Measurements from ENCODE around the gene USP1.

The USP1 gene

DNA sequence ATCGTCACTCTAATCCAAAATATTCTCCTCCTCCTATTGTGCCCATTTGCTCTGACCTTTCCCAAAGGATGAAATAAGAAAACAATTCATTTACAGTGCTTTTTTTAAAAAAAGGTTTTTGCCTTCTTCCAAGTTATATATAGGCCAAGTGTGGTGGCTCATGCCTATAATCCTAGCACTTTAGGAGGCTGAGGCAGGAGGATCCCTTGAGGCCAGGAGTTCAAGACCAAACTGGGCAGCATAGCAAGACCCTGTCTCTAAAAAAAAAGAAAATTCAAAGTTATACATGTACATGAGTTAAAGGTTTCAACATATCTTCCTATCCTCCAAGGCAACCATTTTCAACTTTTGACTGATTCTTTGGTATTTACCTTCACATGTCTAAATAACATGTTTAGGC, 10.1 kb upstream of the USP1 start:
- DNase-seq (ENCODE audit: low read depth in 3 of 3) = no peak

DNA sequence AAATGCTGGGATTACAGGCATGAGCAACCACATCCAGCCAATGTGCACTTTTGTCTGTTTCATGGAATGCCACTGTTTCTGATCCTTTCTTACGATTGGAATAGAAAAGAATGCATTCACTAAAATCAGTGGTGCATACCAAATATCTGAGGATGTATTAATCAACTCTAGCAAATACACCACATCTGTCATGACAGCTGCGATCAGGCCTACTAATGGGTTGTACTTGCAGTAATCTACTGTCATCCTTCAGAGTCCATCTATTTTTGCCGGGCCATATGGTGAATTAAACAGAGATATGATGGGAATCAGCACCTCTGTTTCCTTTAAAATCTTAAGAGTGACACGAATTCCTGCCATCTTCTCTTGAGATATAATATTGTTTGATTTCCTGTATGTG, 8.5 kb upstream of the USP1 start:
- DNase-seq (ENCODE audit: low read depth in 3 of 3) = no peak

- DNase-seq (ENCODE audit: low read depth in 3 of 3) = no peak
These were observed 7.3 kb upstream of the USP1 start for GRCh38 chr1:62429581-62429980.

DNA sequence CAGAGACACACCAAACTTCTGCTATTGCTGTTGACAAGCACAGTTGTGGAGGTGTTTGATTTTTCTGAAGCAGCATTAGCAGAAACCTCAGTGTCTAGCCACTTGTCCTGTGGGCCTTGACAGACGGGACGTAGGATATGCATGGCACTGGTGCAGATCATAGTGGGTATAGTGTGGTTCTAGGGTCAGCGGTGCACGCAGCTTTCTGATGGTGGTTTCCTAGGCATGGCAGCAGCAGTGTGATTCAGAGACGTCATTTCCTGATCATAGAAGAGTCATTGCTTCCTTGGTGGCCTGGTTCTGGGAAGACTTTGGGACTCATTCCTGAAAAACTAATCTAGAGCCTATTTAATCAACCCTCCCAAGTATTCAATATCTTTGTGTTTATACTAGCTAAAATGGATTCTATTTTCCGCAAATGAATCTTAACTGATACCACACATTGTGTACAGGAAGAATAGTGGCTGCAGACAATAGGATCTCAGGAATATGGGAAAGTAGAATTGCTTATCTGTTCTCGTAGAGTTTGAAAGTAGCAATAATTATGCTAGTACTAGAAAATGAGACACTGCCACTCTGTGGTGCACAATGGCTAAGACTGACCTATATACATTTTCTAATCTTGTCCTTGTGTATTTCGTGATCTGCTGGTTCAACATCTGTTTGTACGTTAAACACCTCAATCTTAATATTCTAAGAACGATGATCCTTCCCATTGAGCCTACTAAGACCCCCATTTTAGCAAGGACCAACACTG, 2.8 kb upstream of the USP1 start:
- no peak for DNase-seq (ENCODE audit: low read depth in 3 of 3)

GRCh38 chr1:62434618-62435001, 2.2 kb upstream of the USP1 start:
- no peak for DNase-seq (ENCODE audit: low read depth in 3 of 3)

DNA sequence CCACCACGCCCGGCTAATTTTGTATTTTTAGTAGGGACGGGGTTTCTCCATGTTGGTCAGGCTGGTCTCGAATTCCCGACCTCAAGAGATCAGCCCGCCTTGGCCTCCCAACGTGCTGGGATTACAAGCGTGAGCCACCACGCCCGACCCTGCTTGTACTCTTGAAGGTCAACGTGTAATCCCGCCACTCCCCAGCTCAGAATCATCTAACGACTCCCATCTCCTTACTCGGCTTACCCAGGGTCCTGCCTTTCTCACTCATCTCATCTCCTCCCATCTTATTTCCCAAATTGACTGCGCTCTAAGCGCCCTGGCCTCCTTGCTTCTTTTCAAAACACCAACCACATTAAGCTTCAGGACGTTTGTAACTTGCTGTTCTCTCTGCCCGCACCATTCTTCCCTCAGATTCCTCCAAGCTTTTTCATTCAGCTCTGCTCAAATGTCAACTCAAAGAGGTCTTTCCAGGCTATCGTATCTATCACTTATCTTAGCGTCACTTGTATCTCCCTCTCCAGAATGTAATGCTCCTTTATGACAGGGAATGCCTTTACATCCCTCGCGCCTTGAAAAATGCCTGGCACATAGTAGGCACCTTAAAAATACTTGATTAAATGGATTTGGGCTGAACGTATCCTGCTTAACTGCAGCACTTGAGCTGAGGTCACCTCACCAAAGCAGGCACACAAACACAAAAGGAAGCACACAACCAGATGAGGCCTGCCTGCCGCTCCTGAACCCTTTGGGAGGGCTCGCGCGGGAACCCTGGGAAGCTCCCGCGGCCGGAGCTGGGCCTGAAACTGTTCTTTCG, 1.4 kb upstream of the USP1 start:
- DNase-seq (ENCODE audit: low read depth in 3 of 3) = peak in 1 of 3 experiments; percentile 3

GRCh38 chr1:62436039-62436465, 797 bp upstream of the USP1 start:
- peak in 2 of 3 experiments; percentile 92 to 94 for DNase-seq (ENCODE audit: low read depth in 3 of 3)

DNA sequence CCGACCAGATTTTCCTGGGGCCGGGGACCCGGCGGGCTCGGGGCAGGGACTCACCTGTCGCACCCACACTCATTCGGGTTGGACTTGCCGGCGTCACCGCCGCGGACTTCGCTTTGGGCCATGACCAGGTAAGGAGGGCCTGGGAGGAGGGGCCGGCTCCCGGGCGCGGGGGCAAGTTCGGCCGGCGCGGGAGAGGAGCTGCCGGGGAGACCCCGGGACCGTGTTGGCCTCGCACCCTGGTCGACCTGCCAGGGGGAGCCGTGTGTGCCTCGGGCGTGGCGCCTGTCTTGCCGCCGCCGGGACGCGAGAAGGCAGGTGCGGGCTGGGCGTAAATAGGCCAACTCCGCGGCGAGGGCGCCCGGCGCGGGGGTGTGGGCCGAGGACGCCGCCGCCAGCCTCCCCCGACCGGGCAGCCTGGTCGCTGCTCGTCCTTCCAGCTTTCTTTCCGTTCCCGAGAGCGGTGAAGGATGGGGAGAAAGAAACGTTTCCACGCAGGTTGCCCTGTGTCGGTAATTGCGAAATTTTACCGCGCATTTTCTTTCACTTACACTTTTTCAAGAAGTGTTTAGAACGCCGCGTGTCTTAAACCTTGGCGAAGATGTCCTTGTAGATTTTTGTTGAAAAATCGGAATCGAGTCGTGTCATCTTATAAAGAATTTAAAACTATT, 558 bp downstream of the USP1 start:
- DNase-seq (ENCODE audit: low read depth in 3 of 3) = peak in 1 of 3 experiments; percentile 3

DNA sequence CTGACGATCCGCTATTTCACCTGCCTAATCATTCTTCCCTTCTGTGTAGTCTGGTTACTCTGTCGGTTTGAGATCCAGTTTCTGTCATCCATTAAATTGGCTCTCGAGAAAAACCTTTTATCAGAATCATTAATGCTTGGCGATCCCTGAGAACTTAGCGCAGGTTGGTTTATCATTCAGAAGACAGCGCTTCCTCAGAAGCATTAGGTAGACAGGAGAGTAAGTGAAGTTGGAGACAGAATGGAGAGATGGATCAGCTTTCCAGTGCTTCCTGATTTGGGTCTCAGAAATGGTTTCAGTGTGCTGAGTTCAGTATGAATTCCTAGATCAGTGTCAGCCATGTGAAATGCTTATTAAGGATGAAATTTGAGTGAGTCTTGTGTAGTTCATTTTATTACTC, 1.3 kb downstream of the USP1 start:
- no peak for DNase-seq (ENCODE audit: low read depth in 3 of 3)

- no peak for DNase-seq (ENCODE audit: low read depth in 3 of 3)
These were observed 3.0 kb downstream of the USP1 start for GRCh38 chr1:62439652-62440371.

DNA sequence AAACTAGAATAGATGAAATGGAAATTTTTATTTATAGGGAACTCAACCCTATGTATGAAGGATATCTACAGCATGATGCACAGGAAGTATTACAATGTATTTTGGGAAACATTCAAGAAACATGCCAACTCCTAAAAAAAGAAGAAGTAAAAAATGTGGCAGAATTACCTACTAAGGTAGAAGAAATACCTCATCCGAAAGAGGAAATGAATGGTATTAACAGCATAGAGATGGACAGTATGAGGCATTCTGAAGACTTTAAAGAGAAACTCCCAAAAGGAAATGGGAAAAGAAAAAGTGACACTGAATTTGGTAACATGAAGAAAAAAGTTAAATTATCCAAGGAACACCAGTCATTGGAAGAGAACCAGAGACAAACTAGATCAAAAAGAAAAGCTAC, 7.9 kb downstream of the USP1 start:
- no peak for DNase-seq (ENCODE audit: low read depth in 3 of 3)

GRCh38 chr1:62448221-62448933, 11.5 kb downstream of the USP1 start:
- DNase-seq (ENCODE audit: low read depth in 3 of 3) = no peak

DNA sequence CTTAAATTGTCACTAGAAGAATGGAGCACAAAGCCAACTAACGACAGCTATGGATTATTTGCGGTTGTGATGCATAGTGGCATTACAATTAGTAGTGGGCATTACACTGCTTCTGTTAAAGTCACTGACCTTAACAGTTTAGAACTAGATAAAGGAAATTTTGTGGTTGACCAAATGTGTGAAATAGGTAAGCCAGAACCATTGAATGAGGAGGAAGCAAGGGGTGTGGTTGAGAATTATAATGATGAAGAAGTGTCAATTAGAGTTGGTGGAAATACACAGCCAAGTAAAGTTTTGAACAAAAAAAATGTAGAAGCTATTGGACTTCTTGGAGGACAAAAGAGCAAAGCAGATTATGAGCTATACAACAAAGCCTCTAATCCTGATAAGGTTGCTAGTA, 13.5 kb downstream of the USP1 start:
- DNase-seq (ENCODE audit: low read depth in 3 of 3) = no peak

DNA sequence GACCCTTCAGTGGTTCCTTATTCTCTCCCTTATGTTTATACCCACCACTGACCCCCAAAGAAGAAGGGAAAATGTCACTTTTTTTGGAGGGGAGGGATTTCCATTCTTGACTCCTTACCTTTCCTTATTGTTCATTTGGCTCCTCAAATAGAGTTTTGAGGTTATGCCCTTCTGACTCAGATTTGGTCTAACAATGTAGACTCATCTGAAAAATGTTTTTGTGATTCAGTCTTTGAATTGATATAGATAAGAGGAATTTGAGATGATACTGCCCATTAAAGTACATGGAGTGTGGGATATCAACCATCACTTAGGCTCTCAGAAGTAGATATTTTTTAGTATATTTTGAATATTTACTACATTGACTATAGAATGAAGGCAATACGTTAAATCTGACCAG, 16.1 kb downstream of the USP1 start:
- no peak for DNase-seq (ENCODE audit: low read depth in 3 of 3)

- no peak for DNase-seq (ENCODE audit: low read depth in 3 of 3)
These were observed 21.1 kb downstream of the USP1 start for GRCh38 chr1:62457955-62458354.

- no peak for DNase-seq (ENCODE audit: low read depth in 3 of 3)
These were observed 25.5 kb downstream of the USP1 start for GRCh38 chr1:62462370-62462769.

- no peak for DNase-seq (ENCODE audit: low read depth in 3 of 3)
These were observed 30.2 kb downstream of the USP1 start for GRCh38 chr1:62467092-62467491.

DNA sequence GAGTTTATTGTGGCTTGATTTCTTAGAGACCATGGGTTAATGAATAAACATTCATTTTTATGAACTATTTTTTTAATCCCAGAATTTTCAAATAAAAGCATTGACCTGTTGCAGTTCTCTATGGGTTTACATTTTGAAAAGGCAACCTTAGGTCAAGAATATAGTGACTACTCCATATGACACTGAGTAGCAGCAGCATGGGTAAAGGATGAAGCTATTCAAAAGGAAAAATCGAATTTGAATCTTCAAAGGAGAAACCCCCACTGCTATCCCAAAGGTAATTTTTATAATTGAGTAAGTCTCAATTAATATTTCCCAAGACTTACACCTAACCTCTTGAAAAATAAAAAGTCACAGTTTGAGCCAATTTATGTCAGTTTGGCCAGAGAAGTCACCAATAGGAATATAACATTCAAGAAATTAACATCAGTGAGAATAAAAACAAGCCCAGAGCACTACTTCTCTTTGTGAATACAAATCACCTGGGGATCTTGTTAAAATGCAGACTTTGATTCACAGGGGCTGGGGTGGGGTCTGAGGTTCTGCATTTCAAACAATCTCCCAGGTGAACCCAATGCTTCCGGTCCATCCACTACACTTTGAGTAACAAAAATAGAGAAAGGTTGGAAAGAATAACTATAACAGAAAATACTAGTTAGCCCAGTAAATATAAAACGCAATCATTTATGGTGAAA, 39.8 kb downstream of the USP1 start:
- no peak for DNase-seq (ENCODE audit: low read depth in 3 of 3)

DNA sequence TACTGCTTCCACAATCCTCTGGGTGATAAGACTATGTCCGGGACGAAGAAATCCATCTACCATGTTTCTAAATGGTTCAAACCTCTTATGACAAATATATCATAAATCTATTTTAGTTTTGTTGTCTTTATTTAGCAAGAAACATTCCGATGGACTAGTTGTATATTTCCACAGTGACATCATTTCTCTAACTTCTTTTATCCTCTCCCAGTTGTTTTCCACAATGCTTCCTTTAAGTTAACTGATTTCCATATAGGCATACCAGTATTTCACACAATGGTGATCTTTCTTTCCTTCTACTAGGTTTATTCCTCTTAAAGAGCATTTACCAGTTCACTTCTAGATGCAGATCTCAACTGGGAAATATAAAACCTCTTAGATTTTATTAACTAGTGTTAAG, 44.8 kb downstream of the USP1 start:
- DNase-seq (ENCODE audit: low read depth in 3 of 3) = no peak

DNA sequence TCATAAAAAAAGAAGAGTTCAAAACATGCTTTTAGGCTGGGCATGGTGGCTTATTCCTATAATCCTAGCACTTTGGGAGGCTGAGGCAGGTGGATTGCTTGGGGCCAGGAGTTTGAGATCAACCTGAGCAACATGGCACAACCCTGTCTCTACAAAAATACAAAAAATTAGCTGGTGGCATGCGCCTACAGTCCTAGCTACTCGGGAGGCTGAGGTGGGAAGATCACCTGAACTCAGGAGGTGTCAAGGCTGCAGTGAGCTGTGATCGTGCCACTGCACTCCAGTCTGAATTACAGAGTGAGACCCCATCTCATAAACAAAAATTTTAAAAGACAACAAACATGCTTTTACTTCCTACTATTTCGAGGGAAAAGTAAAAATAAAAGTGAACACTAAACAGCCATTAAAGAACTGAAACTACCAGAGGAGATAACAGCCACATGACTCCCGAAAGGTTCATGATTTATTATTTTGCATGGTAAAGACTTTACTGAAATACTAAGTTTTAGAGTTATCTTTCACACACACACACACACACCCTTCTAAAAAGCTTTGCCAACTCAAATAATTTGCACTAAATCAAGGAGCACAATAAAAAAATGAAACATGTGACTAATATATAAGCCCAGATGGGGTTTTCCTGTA, 48.1 kb downstream of the USP1 start:
- no peak for DNase-seq (ENCODE audit: low read depth in 3 of 3)
